Measurements from ENCODE around the gene POLG2.
"Not testable (repeated sequence)": the region's sequence is repeated elsewhere in the genome, so short reads cannot be mapped to it uniquely, and the experiment has no call there.

POLG2 gene

DNA sequence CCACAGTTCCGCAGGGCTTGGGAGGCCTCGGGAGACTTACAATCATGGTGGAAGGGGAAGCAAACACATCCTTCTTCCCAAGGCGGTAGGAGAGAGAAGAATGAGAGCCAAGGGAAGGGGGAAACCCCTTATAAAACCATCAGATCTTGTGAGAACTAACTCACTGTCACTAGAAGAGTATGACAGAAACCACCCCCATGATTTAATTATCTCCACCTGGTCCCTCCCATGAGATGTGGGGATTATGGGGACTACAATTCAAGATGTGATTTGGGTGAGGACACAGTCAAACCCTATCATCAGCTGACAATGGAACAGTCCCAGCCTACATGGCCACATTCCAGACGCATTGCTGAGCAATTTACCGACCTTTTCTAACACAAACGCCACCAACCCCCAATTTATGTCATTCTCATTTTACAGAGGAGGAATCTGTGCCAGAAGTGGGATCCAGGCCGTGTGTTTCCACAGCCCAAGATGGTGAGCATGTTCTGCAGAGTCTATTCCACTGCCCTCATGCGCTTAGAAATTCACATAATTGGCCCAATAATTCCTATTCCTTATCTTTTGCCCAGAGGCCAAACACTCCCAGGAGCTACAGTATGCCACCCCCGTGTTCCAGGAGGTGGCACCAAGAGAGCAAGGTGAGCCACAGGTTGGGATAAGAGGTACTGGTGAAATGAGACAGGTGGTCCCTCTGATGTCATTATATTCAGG, 30.7 kb downstream of the POLG2 start:
- no peak for DNase-seq (ENCODE audit: low read depth)
- TF ChIP-seq, protein P1, sequence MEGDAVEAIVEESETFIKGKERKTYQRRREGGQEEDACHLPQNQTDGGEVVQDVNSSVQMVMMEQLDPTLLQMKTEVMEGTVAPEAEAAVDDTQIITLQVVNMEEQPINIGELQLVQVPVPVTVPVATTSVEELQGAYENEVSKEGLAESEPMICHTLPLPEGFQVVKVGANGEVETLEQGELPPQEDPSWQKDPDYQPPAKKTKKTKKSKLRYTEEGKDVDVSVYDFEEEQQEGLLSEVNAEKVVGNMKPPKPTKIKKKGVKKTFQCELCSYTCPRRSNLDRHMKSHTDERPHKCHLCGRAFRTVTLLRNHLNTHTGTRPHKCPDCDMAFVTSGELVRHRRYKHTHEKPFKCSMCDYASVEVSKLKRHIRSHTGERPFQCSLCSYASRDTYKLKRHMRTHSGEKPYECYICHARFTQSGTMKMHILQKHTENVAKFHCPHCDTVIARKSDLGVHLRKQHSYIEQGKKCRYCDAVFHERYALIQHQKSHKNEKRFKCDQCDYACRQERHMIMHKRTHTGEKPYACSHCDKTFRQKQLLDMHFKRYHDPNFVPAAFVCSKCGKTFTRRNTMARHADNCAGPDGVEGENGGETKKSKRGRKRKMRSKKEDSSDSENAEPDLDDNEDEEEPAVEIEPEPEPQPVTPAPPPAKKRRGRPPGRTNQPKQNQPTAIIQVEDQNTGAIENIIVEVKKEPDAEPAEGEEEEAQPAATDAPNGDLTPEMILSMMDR (IDR thresholded peaks at IDR 0.05; ENCODE audit: low read depth, low read length, missing control alignments) = no peak
- H3K4me3 ChIP-seq (ENCODE audit: low read depth, low read length) = no peak overlapping the region

DNA sequence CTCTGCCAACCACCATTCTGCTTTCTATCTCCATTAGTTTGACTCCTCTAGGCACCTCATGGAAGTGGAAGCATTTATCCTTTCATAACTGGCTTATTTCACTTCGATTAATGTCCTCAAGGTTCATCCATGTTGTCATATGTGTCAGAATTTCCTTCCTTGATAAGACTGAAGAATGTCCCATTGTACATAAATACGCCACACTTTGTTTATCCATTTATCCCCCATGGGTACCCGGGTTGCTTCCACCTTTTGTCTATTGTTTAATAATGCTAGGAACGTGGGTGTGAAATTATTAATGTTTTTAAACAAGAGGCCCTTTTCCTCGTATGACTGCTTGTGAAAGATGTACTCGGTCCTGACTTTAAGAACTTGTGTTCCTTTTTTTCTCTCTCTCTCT, 35.1 kb downstream of the POLG2 start:
- TF ChIP-seq, protein P1 (IDR thresholded peaks at IDR 0.05; ENCODE audit: low read depth, low read length, missing control alignments) = no peak
- no peak for DNase-seq (ENCODE audit: low read depth)
- no peak overlapping the region for H3K4me3 ChIP-seq (ENCODE audit: low read depth, low read length)

DNA sequence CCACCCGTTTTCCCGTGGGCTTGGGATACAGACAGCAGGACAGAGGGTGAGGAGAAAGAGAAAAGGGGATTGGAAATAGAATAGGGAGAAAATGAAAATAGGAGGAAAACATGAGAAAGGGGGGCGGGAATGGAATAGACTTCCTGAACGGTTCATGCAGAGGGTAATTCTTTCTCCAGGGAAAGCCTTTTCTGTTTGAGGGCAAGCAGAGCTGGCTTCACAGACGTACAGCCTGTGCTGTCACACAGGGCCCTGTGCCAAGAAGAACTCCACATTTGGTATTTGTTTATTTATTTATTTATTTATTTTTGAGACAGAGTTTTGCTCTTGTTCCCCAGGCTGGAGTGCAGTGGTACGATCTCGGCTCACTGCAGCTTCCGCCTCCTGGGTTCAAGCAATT, 35.9 kb downstream of the POLG2 start:
- H3K4me3 ChIP-seq (ENCODE audit: low read depth, low read length) = no peak overlapping the region
- DNase-seq (ENCODE audit: low read depth) = no peak
- TF ChIP-seq, protein P1 (IDR thresholded peaks at IDR 0.05; ENCODE audit: low read depth, low read length, missing control alignments) = no peak

DNA sequence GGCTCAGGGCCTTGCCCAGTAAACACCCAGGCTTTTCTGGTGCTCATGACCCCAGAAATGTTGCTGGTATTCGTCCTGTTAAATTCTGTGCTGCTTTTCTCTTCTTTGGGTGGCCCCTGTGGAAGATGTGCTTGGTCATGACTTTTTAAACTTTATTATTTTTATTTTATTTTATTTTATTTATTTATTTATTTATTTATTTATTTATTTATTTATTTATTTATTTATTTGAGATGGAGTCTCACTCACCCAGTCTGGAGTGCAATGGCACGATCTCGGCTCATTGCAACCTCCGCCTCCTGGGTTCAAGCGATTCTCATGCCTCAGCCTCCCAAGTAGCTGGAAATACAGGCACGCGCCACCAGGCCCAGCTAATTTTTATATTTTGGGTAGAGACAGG, 37.0 kb downstream of the POLG2 start:
- not testable (repeated sequence) for DNase-seq (ENCODE audit: low read depth); H3K4me3 ChIP-seq (ENCODE audit: low read depth, low read length)

DNA sequence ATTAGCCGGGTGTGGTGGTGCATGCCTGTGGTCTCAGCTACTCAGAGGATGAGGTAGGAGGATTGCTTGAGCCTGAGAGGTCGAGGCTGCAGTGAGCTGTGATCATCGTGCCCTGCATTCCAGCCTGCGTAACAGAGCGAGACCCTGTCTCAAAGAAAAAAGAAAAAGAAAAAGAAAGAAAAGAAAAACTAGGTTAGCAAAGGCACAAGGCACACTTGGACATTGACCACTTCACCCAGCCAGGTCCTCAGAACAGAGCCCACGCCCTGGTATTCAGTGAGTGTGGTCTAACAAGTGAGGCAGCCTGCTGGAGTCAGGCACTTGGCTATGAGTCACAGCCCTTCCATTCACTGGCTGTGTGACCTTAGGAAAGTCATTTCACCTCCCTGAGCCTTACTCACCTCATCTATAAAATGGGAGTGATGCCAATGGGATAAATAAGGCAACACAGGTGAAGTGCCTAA, 37.5 kb downstream of the POLG2 start:
- no peak overlapping the region for H3K4me3 ChIP-seq (ENCODE audit: low read depth, low read length)
- DNase-seq (ENCODE audit: low read depth) = no peak
- TF ChIP-seq, protein P1 (IDR thresholded peaks at IDR 0.05; ENCODE audit: low read depth, low read length, missing control alignments) = no peak

DNA sequence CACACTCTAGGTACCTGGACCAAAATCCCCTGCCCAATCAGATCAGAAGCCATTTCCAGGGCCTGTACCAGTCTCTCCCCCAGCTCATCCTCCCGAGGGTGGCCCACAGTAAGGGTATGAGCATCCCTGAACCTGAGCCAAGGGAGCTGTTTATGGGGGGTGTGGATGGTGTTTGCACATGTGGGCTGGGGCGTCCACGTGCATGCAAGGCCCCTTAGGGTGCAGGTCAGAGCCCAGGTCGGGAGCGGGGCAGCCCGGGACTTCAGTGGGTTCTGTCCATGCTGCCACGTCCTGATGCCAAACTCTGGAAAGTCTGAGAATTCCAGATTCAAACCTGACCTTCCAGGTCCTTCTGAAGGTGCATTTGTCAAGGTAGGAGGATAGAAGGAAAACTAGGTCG, 38.1 kb downstream of the POLG2 start:
- DNase-seq (ENCODE audit: low read depth) = no peak
- TF ChIP-seq, protein P1 (IDR thresholded peaks at IDR 0.05; ENCODE audit: low read depth, low read length, missing control alignments) = no peak
- no peak overlapping the region for H3K4me3 ChIP-seq (ENCODE audit: low read depth, low read length)

DNA sequence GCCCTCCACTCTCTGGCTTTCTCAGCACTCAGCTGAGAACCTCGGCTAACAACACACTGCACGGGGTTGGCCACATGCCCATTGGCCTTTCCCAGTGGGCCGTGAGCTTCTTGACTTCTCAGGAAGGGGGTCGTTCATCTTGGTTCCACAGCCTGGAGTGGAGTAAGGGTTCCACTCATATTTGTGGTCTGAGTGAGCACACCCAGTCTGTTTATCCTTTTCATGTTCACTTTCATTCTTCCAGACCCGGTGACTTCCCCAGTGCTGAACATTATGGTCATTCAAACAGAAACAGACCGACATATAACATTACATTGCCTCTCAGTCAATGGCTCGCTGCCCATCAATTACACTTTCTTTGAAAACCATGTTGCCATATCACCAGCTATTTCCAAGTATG, 39.7 kb downstream of the POLG2 start:
- TF ChIP-seq, protein P1 (IDR thresholded peaks at IDR 0.05; ENCODE audit: low read depth, low read length, missing control alignments) = no peak
- no peak for DNase-seq (ENCODE audit: low read depth)
- H3K4me3 ChIP-seq (ENCODE audit: low read depth, low read length) = no peak overlapping the region
